Measurements from ENCODE around the gene CFB. TPM values are rescaled to one million over a fixed set of nuclear protein-coding genes. Genes with fewer than 3 reads are reported as not detected.

Gene CFB
- polyA plus RNA-seq, 1 of the 3 experiments (the other 2 are of a cell fraction): 42.1 TPM

GRCh38 chr6:31956796-31957195 lies 10.9 kb downstream of the CFB start:
- Histone ChIP-seq H4K20me1 (ENCODE audit: insufficient read depth) (no peaks in the 10 kb centered on the region), H3K9me3 (no peaks in the 10 kb centered on the region), H3K4me1 (ENCODE audit: control insufficient read depth in 1 of 2, insufficient read depth in 2 of 2, low read depth in 1 of 2, low read length in 1 of 2) (peaks cover 0 to 17% of the 10 kb centered on the region in 2 experiments; a peak in 2 of 4 replicates), H3K36me3 (replicated peaks in 1 of 2; ENCODE audit: control insufficient read depth in 1 of 2, insufficient read depth in 2 of 2, low read length in 1 of 2) (peaks cover 44 to 65% of the 10 kb centered on the region in 2 experiments), H3K4me2 (no peak overlapping the region), H3K27me3 (ENCODE audit: insufficient read depth) (no peaks in the 10 kb centered on the region), H3K9me2 (no peaks in the 10 kb centered on the region), H3K27ac (ENCODE audit: low read depth in 2 of 2, low read length in 1 of 2) (no peak overlapping the region), H3K79me2 (ENCODE audit: insufficient read depth) (peaks cover 43% of the 10 kb centered on the region), H2AFZ (ENCODE audit: low read depth) (no peak overlapping the region), H3K4me3 (ENCODE audit: low read depth in 2 of 2, low read length in 1 of 2) (no peak overlapping the region), H3K9ac (no peak overlapping the region), H3F3A (replicated peaks; ENCODE audit: insufficient read depth) (peaks cover 22% of the 10 kb centered on the region)
- ChIA-PET POLR2A (no interaction called here), CTCF (no interaction called here)
- no peak for DNase-seq
- WGBS (ENCODE audit: low lambda C conversion rate): 84% methylated on average over 3 of the region's 3 CpGs
- TF ChIP-seq PBX3 (IDR thresholded peaks at IDR 0.05): no peak

- Histone ChIP-seq H3K79me2 (ENCODE audit: insufficient read depth) (peaks cover 43% of the 10 kb centered on the region), H3K9me3 (no peaks in the 10 kb centered on the region), H3K4me3 (ENCODE audit: low read depth in 2 of 2, low read length in 1 of 2) (peak overlapping the region; percentile 100), H3K9me2 (no peaks in the 10 kb centered on the region), H3F3A (replicated peaks; ENCODE audit: insufficient read depth) (peaks cover 14% of the 10 kb centered on the region), H3K4me2 (peak overlapping the region; percentile 95), H4K20me1 (ENCODE audit: insufficient read depth) (no peaks in the 10 kb centered on the region), H2AFZ (ENCODE audit: low read depth) (peak overlapping the region; percentile 91), H3K27me3 (ENCODE audit: insufficient read depth) (no peaks in the 10 kb centered on the region), H3K27ac (ENCODE audit: low read depth in 2 of 2, low read length in 1 of 2) (peak overlapping the region; percentile 70 to 80), H3K36me3 (replicated peaks in 1 of 2; ENCODE audit: control insufficient read depth in 1 of 2, insufficient read depth in 2 of 2, low read length in 1 of 2) (peaks cover 42 to 64% of the 10 kb centered on the region in 2 experiments), H3K9ac (peak overlapping the region; percentile 97), H3K4me1 (ENCODE audit: control insufficient read depth in 1 of 2, insufficient read depth in 2 of 2, low read depth in 1 of 2, low read length in 1 of 2) (peaks cover 0 to 17% of the 10 kb centered on the region in 2 experiments; a peak in 2 of 4 replicates)
- POLR2A ChIA-PET: interaction anchor here (2.3 to 3.0 kb wide), 2 partner anchors 11 to 14 kb away, joined by 14 to 20 read pairs; partner anchors contain the start of gene DXO
- CTCF ChIA-PET: interaction anchor here (0.8 to 2.6 kb wide), 2 partner anchors 12 to 171 kb away, joined by 3 to 19 read pairs; partner anchors contain the start of genes DXO and FKBPL
- TF ChIP-seq USF1 (IDR thresholded peaks at IDR 0.05; ENCODE audit: borderline replicate concordance, low read depth): no peak
- TF ChIP-seq CHD2 (IDR thresholded peaks at IDR 0.05; ENCODE audit: low read length, partially characterized antibody): no peak
- no peak for TF ChIP-seq TCF12 (IDR thresholded peaks at IDR 0.05)
- TF ChIP-seq SMC3 (IDR thresholded peaks at IDR 0.05; ENCODE audit: low read depth, low read length): no peak
- no peak for TF ChIP-seq RAD21 (IDR thresholded peaks at IDR 0.05; ENCODE audit: low read length)
- no peak for TF ChIP-seq SIN3A (IDR thresholded peaks at IDR 0.05; ENCODE audit: borderline replicate concordance, low read depth, low read length)
- no peak for TF ChIP-seq MEF2A (IDR thresholded peaks at IDR 0.05; ENCODE audit: borderline replicate concordance, low read depth)
- TF ChIP-seq ZBTB33 (IDR thresholded peaks at IDR 0.05; ENCODE audit: borderline replicate concordance, low read depth): no peak
- no peak for TF ChIP-seq ELF1 (IDR thresholded peaks at IDR 0.05)
- TF ChIP-seq TAF1 (IDR thresholded peaks at IDR 0.05; ENCODE audit: borderline replicate concordance, low read depth, low read length): no peak
- no peak for TF ChIP-seq RCOR1 (IDR thresholded peaks at IDR 0.05; ENCODE audit: low read length)
- no peak for TF ChIP-seq GABPA (IDR thresholded peaks at IDR 0.05; ENCODE audit: low read depth)
- WGBS (ENCODE audit: low lambda C conversion rate): 2% methylated on average over 11 of the region's 11 CpGs
- no peak for DNase-seq
Measured at GRCh38 chr6:31958412-31958740, 12.5 kb downstream of the CFB start.
